GM23248 (cell line): Measurements from ENCODE around the gene SMIM35. TPM values are rescaled to one million over a fixed set of nuclear protein-coding genes. Genes with fewer than 3 reads are reported as not detected.

Experiments used
- DNase-seq: peaks from one replicate; pipeline ENCODE4 v3.0.0-alpha.2; 2015
- H2AFZ ChIP-seq: fragments of 200-600 bp; sonication (generic); 2 replicates; pipeline ENCODE4 v1.6.1; 2016; ENCODE audit warnings: antibody characterized with exemption
- H3F3A ChIP-seq: fragments of 200-600 bp; sonication (generic); 2 replicates; pipeline ENCODE4 v1.6.1; 2016; ENCODE audit warnings: mild to moderate bottlenecking, antibody characterized with exemption, mixed run types; ENCODE audit not compliant: insufficient read depth
- H3K27ac ChIP-seq: fragments of 200-600 bp; sonication (generic); 2 replicates; pipeline ENCODE4 v1.5.1; 2016; ENCODE audit warnings: mild to moderate bottlenecking
- H3K27me3 ChIP-seq: fragments of 200-600 bp; sonication (generic); replicated peaks from 2 replicates; pipeline ENCODE4 v1.6.1; 2016; ENCODE audit warnings: mild to moderate bottlenecking; ENCODE audit not compliant: insufficient read depth
- H3K36me3 ChIP-seq: fragments of 200-600 bp; sonication (generic); 2 replicates; pipeline ENCODE4 v1.6.1; 2016; ENCODE audit warnings: low read depth, mild to moderate bottlenecking
- H3K4me1 ChIP-seq: fragments of 200-600 bp; sonication (generic); 2 replicates; pipeline ENCODE4 v1.6.1; 2016; ENCODE audit warnings: mild to moderate bottlenecking; ENCODE audit not compliant: insufficient read depth
- H3K4me2 ChIP-seq: fragments of 200-600 bp; sonication (generic); one replicate; pipeline ENCODE4 v1.6.1; 2016; ENCODE audit warnings: mild to moderate bottlenecking; ENCODE audit not compliant: unreplicated experiment
- H3K4me3 ChIP-seq: fragments of 200-600 bp; sonication (generic); 2 replicates; pipeline ENCODE4 v1.5.1; 2016; ENCODE audit warnings: mild to moderate bottlenecking
- H3K79me2 ChIP-seq: fragments of 200-600 bp; sonication (generic); 2 replicates; pipeline ENCODE4 v1.6.1; 2016; ENCODE audit warnings: mild to moderate bottlenecking; ENCODE audit not compliant: insufficient read depth
- H3K9ac ChIP-seq: fragments of 200-600 bp; sonication (generic); 2 replicates; pipeline ENCODE4 v1.6.1; 2016; ENCODE audit warnings: mild to moderate bottlenecking
- H3K9me2 ChIP-seq: fragments of 200-600 bp; sonication (generic); 2 replicates; pipeline ENCODE4 v1.6.1; 2016; ENCODE audit warnings: mixed run types, mild to moderate bottlenecking, moderate library complexity; ENCODE audit not compliant: insufficient read depth
- H3K9me3 ChIP-seq: fragments of 200-600 bp; sonication (generic); one replicate; pipeline ENCODE4 v1.6.1; 2017; ENCODE audit warnings: low read depth
- H4K20me1 ChIP-seq: fragments of 200-600 bp; sonication (generic); 2 replicates; pipeline ENCODE4 v1.6.0; 2016; ENCODE audit not compliant: insufficient read depth
- EZH2 ChIP-seq: fragments of 200-600 bp; sonication (generic); IDR thresholded peaks from 2 replicates; pipeline ENCODE4 v1.6.1; 2018; ENCODE audit warnings: antibody characterized with exemption, mild to moderate bottlenecking; ENCODE audit not compliant: insufficient read depth, poor library complexity, severe bottlenecking
- EZH2phosphoT487 ChIP-seq: fragments of 200-600 bp; sonication (generic); IDR thresholded peaks from 2 replicates; pipeline ENCODE4 v1.6.1; 2018; ENCODE audit warnings: antibody characterized with exemption, moderate library complexity, mild to moderate bottlenecking, low read depth; ENCODE audit not compliant: insufficient read depth
- WGBS, 2 experiments: methylation state at CpG; one replicate each; pipeline ENCODE4 v1.1.6; 2015 to 2017; ENCODE audit warnings: low lambda C conversion rate in 2 of 2, low coverage in 1 of 2; ENCODE audit errors: missing lambda C conversion rate in 2 of 2; 5-methylcytosine and 5-hydroxymethylcytosine counted together
- in situ Hi-C: fragments of 300-500 bp; cut with MboI; formaldehyde crosslinking; loops from 2 replicates; pipeline ENCODE4 v1.15.0; 2020
- polyA plus RNA-seq: library from polyadenylated mRNA; unstranded; fragments of >200 nt; fragmentation: Nextera tagmentation; extraction: Ambion mirVana; gene quantifications from 2 replicates; pipeline ENCODE4 v1.2.1, GENCODE V29; 2016
- total RNA-seq: library from RNA; depleted of rRNA; stranded (reverse); fragments of >200 nt; shearing (Covaris generic); gene quantifications from 2 replicates; pipeline ENCODE4 v1.2.3, GENCODE V29; 2014

SMIM35 gene
- total and polyA plus RNA-seq, 2 experiments from 2014 or later, result not detected

DNA sequence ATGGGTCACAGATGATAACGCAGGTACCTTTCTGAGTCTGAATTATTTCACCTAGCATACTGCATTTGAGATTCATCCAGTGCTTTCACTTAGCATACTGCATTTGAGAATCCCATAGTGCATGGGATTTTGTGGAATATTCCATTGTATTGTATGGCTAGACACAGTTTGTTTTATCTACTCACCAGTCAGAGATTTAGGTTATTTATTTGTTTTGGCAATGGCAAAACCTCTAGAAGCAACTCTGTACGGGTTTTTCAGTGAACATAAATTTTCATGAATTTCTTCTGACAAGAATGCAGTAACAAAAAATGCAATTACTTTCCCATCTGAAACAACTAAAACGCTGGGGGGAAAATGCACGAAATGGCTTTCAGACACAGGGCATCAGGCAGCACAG, 41.5 kb upstream of the SMIM35 start:
- whole genome bisulfite sequencing, 2 experiments, result 17 to 25% methylated on average over 4 of the region's 4 CpGs

DNA sequence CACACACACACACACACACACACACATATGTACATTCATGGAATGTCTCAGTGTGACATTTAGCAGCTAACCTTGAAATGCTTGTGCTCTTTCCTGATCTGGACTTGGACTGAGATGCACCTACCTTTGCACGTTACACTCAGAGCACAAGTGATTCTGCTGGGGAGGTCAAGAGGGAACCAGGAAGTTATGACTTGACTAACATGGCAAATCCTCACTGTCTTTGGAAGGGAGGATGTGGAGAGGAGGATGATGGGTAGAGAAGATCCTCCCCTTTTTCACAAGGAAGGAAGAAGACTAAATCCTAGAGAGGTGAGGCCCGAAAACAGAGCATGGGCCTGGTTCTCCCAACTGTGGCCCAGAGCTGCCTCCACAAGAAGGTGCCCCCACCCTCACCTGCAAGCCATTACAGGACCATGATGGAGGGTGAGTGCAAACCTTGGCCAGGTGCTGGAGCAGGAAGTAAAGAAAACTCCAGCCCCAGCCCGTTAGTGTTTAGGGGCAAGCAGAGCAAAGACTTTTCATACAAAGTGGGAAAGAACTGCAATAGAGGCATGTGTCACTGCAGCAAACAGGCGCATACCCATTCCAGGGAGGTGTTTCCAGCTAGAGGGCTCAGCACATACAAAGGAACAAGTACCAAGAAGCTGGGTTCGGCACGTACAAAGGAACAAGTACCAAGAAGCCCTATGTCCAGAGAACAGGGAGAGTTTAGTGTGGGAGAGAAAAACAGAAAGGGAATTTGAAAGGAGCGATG, 39.5 kb upstream of the SMIM35 start:
- H2AFZ ChIP-seq, result no peak overlapping the region
- H3K4me2 ChIP-seq, result no peak overlapping the region
- H3K9me2 ChIP-seq, result no peaks in the 10 kb centered on the region
- no peak overlapping the region for H3K4me3 ChIP-seq
- peaks cover 3% of the 10 kb centered on the region; the same call in 1 of the 2 replicates for H3K27me3 ChIP-seq
- DNase-seq, result no peak
- H3K36me3 ChIP-seq, result no peaks in the 10 kb centered on the region
- no peak overlapping the region for H3K9ac ChIP-seq
- in situ Hi-C loops, result no loop called here
- no peaks in the 10 kb centered on the region for H3K9me3 ChIP-seq
- H4K20me1 ChIP-seq, result no peaks in the 10 kb centered on the region
- no peak overlapping the region for H3K27ac ChIP-seq
- H3F3A ChIP-seq, result no peaks in the 10 kb centered on the region
- 48% methylated on average over 7 of the region's 7 CpGs for WGBS, 2 experiments
- H3K4me1 ChIP-seq, result no peaks in the 10 kb centered on the region
- H3K79me2 ChIP-seq, result no peaks in the 10 kb centered on the region
- TF ChIP-seq EZH2phosphoT487 (no peak), EZH2 (no peak)

More for the DNA sequence above, 41.5 kb upstream of the SMIM35 start:
- Histone ChIP-seq H3K4me2 (no peak overlapping the region), H3K4me1 (no peaks in the 10 kb centered on the region), H4K20me1 (no peaks in the 10 kb centered on the region), H3K27ac (no peak overlapping the region), H3K27me3 (no peaks in the 10 kb centered on the region; the same call in 1 of the 2 replicates), H3K79me2 (no peaks in the 10 kb centered on the region), H3K36me3 (no peaks in the 10 kb centered on the region), H3F3A (no peaks in the 10 kb centered on the region), H3K9me2 (no peaks in the 10 kb centered on the region), H2AFZ (no peak overlapping the region), H3K4me3 (no peak overlapping the region), H3K9me3 (no peaks in the 10 kb centered on the region), H3K9ac (no peak overlapping the region)
- no peak for DNase-seq
- TF ChIP-seq EZH2phosphoT487 (no peak), EZH2 (no peak)
- in situ Hi-C loops, result no loop called here

GRCh38 chr11:118124929-118125535, 38.3 kb upstream of the SMIM35 start:
- Histone ChIP-seq H3K36me3 (no peaks in the 10 kb centered on the region), H3K9ac (no peak overlapping the region), H3K27ac (no peak overlapping the region), H3K4me1 (no peaks in the 10 kb centered on the region), H3K9me3 (no peaks in the 10 kb centered on the region), H3K79me2 (no peaks in the 10 kb centered on the region), H3K4me2 (no peak overlapping the region), H3K9me2 (no peaks in the 10 kb centered on the region), H3F3A (no peaks in the 10 kb centered on the region), H3K27me3 (peaks cover 3% of the 10 kb centered on the region), H4K20me1 (no peaks in the 10 kb centered on the region), H3K4me3 (no peak overlapping the region), H2AFZ (no peak overlapping the region)
- in situ Hi-C loops, result no loop called here
- WGBS, 2 experiments, result 72% methylated on average over 8 of the region's 8 CpGs
- no peak for DNase-seq
- TF ChIP-seq EZH2, result no peak
- no peak for TF ChIP-seq EZH2phosphoT487

DNA sequence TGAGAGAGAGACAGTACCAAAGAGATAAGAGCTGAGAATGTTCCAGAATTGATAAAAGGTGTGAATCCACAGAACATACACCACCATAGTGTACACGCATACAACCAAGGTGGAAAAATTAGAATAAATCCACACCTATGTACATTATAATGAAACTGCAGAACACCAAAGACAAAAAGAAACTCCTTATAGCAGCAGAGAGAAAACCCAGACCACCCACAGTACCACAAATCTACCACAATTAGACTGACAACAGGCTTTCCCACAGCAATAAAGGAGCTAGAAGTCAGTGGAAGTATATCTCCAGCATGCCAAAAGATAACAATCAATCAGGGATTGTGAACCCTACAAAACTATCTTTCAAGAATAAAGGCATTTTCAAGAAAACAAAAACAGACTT, 34.0 kb upstream of the SMIM35 start:
- Histone ChIP-seq H3K79me2 (no peaks in the 10 kb centered on the region), H3F3A (no peaks in the 10 kb centered on the region), H3K4me2 (no peak overlapping the region), H3K9ac (no peak overlapping the region), H3K27ac (no peak overlapping the region), H3K27me3 (peaks cover 13% of the 10 kb centered on the region), H3K36me3 (no peaks in the 10 kb centered on the region), H3K4me1 (no peaks in the 10 kb centered on the region), H4K20me1 (no peaks in the 10 kb centered on the region), H3K4me3 (no peak overlapping the region), H2AFZ (no peak overlapping the region), H3K9me2 (no peaks in the 10 kb centered on the region), H3K9me3 (no peaks in the 10 kb centered on the region)
- in situ Hi-C loops, result no loop called here
- TF ChIP-seq EZH2phosphoT487 (no peak), EZH2 (no peak)
- DNase-seq, result no peak
- WGBS, 2 experiments, result 88 to 89% methylated on average over 1 of the region's 1 CpG
